HepG2 (cell line): ENCODE results near the gene SP5. TPM values are rescaled to one million over a fixed set of nuclear protein-coding genes. Genes with fewer than 3 reads are reported as not detected.
A peak's percentile ranks its signal among the peaks of the same experiment; 100 is the strongest.

Experiments used
- ARHGAP35 ChIP-seq: sonication (generic); formaldehyde crosslinking; IDR thresholded peaks from 2 replicates; pipeline ENCODE4 v1.9.0; 2022; ENCODE audit warnings: mild to moderate bottlenecking, inconsistent platforms, moderate library complexity, missing genetic modification reagents, borderline replicate concordance
- HNF4G ChIP-seq, 2 experiments: sonication (generic) in 1 of 2; formaldehyde crosslinking in 1 of 2; IDR thresholded peaks; 2 replicates each; pipeline versions ENCODE4 v1.4.0 to v1.6.1; 2011 to 2020; ENCODE audit warnings: borderline replicate concordance in 2 of 2, low read depth in 2 of 2, mild to moderate bottlenecking in 2 of 2, low read length in 1 of 2, missing genetic modification reagents in 1 of 2, moderate library complexity in 1 of 2
- ONECUT2 ChIP-seq: sonication (generic); formaldehyde crosslinking; IDR thresholded peaks from 2 replicates; pipeline ENCODE4 v1.4.0; 2020; ENCODE audit warnings: missing genetic modification reagents
- PAWR ChIP-seq: sonication (generic); formaldehyde crosslinking; IDR thresholded peaks from 2 replicates; pipeline ENCODE4 v1.4.0; 2020; ENCODE audit warnings: missing genetic modification reagents, mild to moderate bottlenecking, borderline replicate concordance
- PITX1 ChIP-seq: sonication (generic); formaldehyde crosslinking; IDR thresholded peaks from 2 replicates; pipeline ENCODE4 v1.5.1; 2020; ENCODE audit warnings: mild to moderate bottlenecking, missing genetic modification reagents
- RBM22 ChIP-seq: fragments of 200-400 bp; formaldehyde crosslinking; optimal IDR thresholded peaks from 2 replicates; pipeline ENCODE3; 2017; ENCODE audit warnings: mild to moderate bottlenecking, low read length, moderate library complexity
- RFXANK ChIP-seq: IDR thresholded peaks from 2 replicates; pipeline ENCODE4 v1.6.1; 2016
- SALL1 ChIP-seq: sonication (generic); formaldehyde crosslinking; IDR thresholded peaks from 2 replicates; pipeline ENCODE4 v1.8.0; 2022; ENCODE audit warnings: mild to moderate bottlenecking, missing genetic modification reagents
- SNAPC4 ChIP-seq: sonication (generic); formaldehyde crosslinking; IDR thresholded peaks from 2 replicates; pipeline ENCODE4 v1.4.0; 2020; ENCODE audit warnings: mild to moderate bottlenecking, missing genetic modification reagents
- TBL1XR1 ChIP-seq: fragments of 150-350 bp; IDR thresholded peaks from 2 replicates; pipeline ENCODE4 v1.6.1; 2014; ENCODE audit warnings: borderline replicate concordance, low read length; ENCODE audit not compliant: partially characterized antibody
- TSC22D2 ChIP-seq: sonication (generic); formaldehyde crosslinking; IDR thresholded peaks from 2 replicates; pipeline ENCODE4 v1.5.1; 2020; ENCODE audit warnings: missing genetic modification reagents, mild to moderate bottlenecking, borderline replicate concordance
- WIZ ChIP-seq: sonication (generic); formaldehyde crosslinking; IDR thresholded peaks from 2 replicates; pipeline ENCODE4 v1.5.1; 2020; ENCODE audit warnings: mild to moderate bottlenecking, missing genetic modification reagents
- ZFX ChIP-seq: sonication (generic); formaldehyde crosslinking; IDR thresholded peaks from 2 replicates; pipeline ENCODE4 v1.4.0; 2020; ENCODE audit warnings: mild to moderate bottlenecking, low read depth, missing genetic modification reagents, moderate library complexity
- ZNF781 ChIP-seq: sonication (generic); formaldehyde crosslinking; IDR thresholded peaks from 2 replicates; pipeline ENCODE4 v1.5.1; 2020; ENCODE audit warnings: borderline replicate concordance, mild to moderate bottlenecking, missing genetic modification reagents; ENCODE audit errors: not compliant biosample characterization
- ZNF879 ChIP-seq: sonication (generic); formaldehyde crosslinking; IDR thresholded peaks from 2 replicates; pipeline ENCODE4 v1.8.1; 2023; ENCODE audit warnings: missing genetic modification reagents
- polyA plus RNA-seq, 8 experiments: library from polyadenylated mRNA; depleted of rRNA in 3 of 8; stranded (reverse) in 7 of 8; unstranded in 1 of 8; fragments of >200 nt; fragmentation: Illumina TruSeq in 4 of 8; extraction: Trizol in 4 of 8; gene quantifications; 2 replicates each; pipeline versions ENCODE4 v1.2.1 to v1.2.3, GENCODE V29; 2011 to 2016; ENCODE audit warnings: low read depth in 4 of 8, missing spikeins in 1 of 8, mixed read lengths in 1 of 8; ENCODE audit not compliant: insufficient read depth in 1 of 8
- total RNA-seq, 5 experiments: library from RNA; depleted of rRNA; stranded (reverse); fragments of >200 nt; fragmentation: Illumina TruSeq; extraction: Trizol; gene quantifications; 2 replicates each; pipeline ENCODE4 v1.2.3, GENCODE V29; 2016; ENCODE audit warnings: low read depth in 1 of 5
- TF ChIP-seq, protein P1 (sequence below): sonication (generic); formaldehyde crosslinking; IDR thresholded peaks from 2 replicates; pipeline ENCODE4 v1.5.1; 2020; ENCODE audit warnings: mild to moderate bottlenecking, missing genetic modification reagents, moderate library complexity

Gene SP5
- total and polyA plus RNA-seq, 2 of the 13 experiments (the other 11 are each of a cell fraction or from before 2014, with no cell fraction given): 50.8 to 119 TPM

- TF ChIP-seq, protein P1, sequence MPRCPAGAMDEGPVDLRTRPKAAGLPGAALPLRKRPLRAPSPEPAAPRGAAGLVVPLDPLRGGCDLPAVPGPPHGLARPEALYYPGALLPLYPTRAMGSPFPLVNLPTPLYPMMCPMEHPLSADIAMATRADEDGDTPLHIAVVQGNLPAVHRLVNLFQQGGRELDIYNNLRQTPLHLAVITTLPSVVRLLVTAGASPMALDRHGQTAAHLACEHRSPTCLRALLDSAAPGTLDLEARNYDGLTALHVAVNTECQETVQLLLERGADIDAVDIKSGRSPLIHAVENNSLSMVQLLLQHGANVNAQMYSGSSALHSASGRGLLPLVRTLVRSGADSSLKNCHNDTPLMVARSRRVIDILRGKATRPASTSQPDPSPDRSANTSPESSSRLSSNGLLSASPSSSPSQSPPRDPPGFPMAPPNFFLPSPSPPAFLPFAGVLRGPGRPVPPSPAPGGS (CRISPR knock-in tag): peak; percentile 64
- TF ChIP-seq ARHGAP35 (CRISPR knock-in tag) (0 out of 2 replicates have a peak, but pooled peaks have one; percentile 54), SNAPC4 (0 out of 2 replicates have a peak, but pooled peaks have one; percentile 11), TSC22D2 (CRISPR knock-in tag) (peak; percentile 62; the same call in 1 of the 2 replicates), HNF4G (IDR thresholded peaks at IDR 0.05; ENCODE audit: borderline replicate concordance, low read depth, low read length) (peak; percentile 88), HNF4G (CRISPR knock-in tag; IDR thresholded peaks at IDR 0.05; ENCODE audit: borderline replicate concordance, low read depth) (peak; percentile 86), TBL1XR1 (peak; percentile 51), ZNF879 (CRISPR knock-in tag) (peak; percentile 65; the same call in 1 of the 2 replicates), ONECUT2 (CRISPR knock-in tag) (no peak), SALL1 (CRISPR knock-in tag) (peak; percentile 94), WIZ (CRISPR knock-in tag) (peak; percentile 66; the same call in 1 of the 2 replicates), RFXANK (CRISPR knock-in tag) (no peak), ZFX (peak; percentile 9), ZNF781 (peak; percentile 75), RBM22 (no peak), PITX1 (no peak), PAWR (CRISPR knock-in tag) (no peak; the same call in 1 of the 2 replicates)
Observed at GRCh38 chr2:170714381-170715061, 616 bp upstream of the SP5 start (continued).
